ENCODE measurements around the gene KERA. TPM values are rescaled to one million over a fixed set of nuclear protein-coding genes. Genes with fewer than 3 reads are reported as not detected.

Gene KERA
- total and polyA plus RNA-seq, 9 of the 15 experiments (the other 6 are each of a cell fraction or from before 2014, with no cell fraction given): not detected

- no peaks in the 10 kb centered on the region for H4K20me1 ChIP-seq (replicated peaks; ENCODE audit: control insufficient read depth, insufficient read depth, low read length)
- H3K79me2 ChIP-seq (ENCODE audit: control insufficient read depth, insufficient read depth, low read length): no peaks in the 10 kb centered on the region
- no peak for TF ChIP-seq HDAC2 (IDR thresholded peaks at IDR 0.05)
- TF ChIP-seq PCBP2 (IDR thresholded peaks at IDR 0.05; ENCODE audit: low read depth, low read length, poor library complexity, severe bottlenecking): no peak
- TF ChIP-seq TARDBP (IDR thresholded peaks at IDR 0.05): no peak
- no peak for TF ChIP-seq STAT6 (CRISPR knock-in tag; IDR thresholded peaks at IDR 0.05)
- TF ChIP-seq SRSF7 (optimal IDR thresholded peaks at IDR 0.05; ENCODE audit: low read depth, low read length): no peak
- no peak for TF ChIP-seq SMARCC2 (IDR thresholded peaks at IDR 0.05; ENCODE audit: low read depth)
- no peak for TF ChIP-seq ZNF436 (CRISPR knock-in tag; IDR thresholded peaks at IDR 0.05)
- no peak for TF ChIP-seq NUFIP1 (IDR thresholded peaks at IDR 0.05; ENCODE audit: partially characterized antibody)
- no peak for TF ChIP-seq BACH1 (tag; IDR thresholded peaks at IDR 0.05)
- no peak for TF ChIP-seq ZNF561 (CRISPR knock-in tag; conservative IDR thresholded peaks at IDR 0.05)
- no peak for TF ChIP-seq ZNF217 (CRISPR knock-in tag; IDR thresholded peaks at IDR 0.05)
- no peak for TF ChIP-seq BMI1 (IDR thresholded peaks at IDR 0.05; ENCODE audit: low read length)
- TF ChIP-seq ZNF57 (CRISPR knock-in tag; IDR thresholded peaks at IDR 0.05): no peak
- TF ChIP-seq CXXC5 (CRISPR knock-in tag; IDR thresholded peaks at IDR 0.05): no peak
- no peak for TF ChIP-seq ZNF830 (CRISPR knock-in tag; IDR thresholded peaks at IDR 0.05)
- no peak for TF ChIP-seq NR2F6 (CRISPR knock-in tag; IDR thresholded peaks at IDR 0.05)
- TF ChIP-seq BRD9 (IDR thresholded peaks at IDR 0.05; ENCODE audit: low read depth, partially characterized antibody): no peak
- no peak for TF ChIP-seq ZBTB34 (CRISPR knock-in tag; IDR thresholded peaks at IDR 0.05)
- H3K4me3 ChIP-seq: no peak overlapping the region
- H3K9me1 ChIP-seq (ENCODE audit: control insufficient read depth, insufficient read depth, low read length): no peaks in the 10 kb centered on the region
- DNase-seq (ENCODE audit: extremely low read depth in 1 of 4, low spot score in 3 of 4) (no peak), FAIRE-seq (no peak), ATAC-seq (no peak)
- intact Hi-C loops (cut with micrococcal nuclease) (no loop called here), in situ Hi-C loops (cut with MboI) (no loop called here)
- H2AFZ ChIP-seq (ENCODE audit: low read depth, low read length): no peak overlapping the region
- no peaks in the 10 kb centered on the region for H3K4me1 ChIP-seq (replicated peaks in 1 of 2; ENCODE audit: control insufficient read depth in 2 of 2, insufficient read depth in 2 of 2, low read length in 2 of 2)
- no peak overlapping the region for H3K9ac ChIP-seq (ENCODE audit: insufficient read depth in 1 of 2, low read depth in 2 of 2, low read length in 2 of 2)
- H3K27ac ChIP-seq (ENCODE audit: extremely low read depth, low read depth, low read length): no peak overlapping the region
- no peaks in the 10 kb centered on the region for H3K27me3 ChIP-seq (ENCODE audit: control insufficient read depth in 2 of 2, insufficient read depth in 2 of 2, low read length in 2 of 2)
- POLR2A ChIA-PET: no interaction called here
- H3K9me3 ChIP-seq (replicated peaks; ENCODE audit: control insufficient read depth, insufficient read depth, low read depth, low read length): no peaks in the 10 kb centered on the region
- H3K4me2 ChIP-seq (ENCODE audit: insufficient read depth, low read length): no peak overlapping the region
- CTCF ChIA-PET (ENCODE audit: low intra/inter-chr PET ratio): interaction anchor here (0.7 kb wide), 1 partner anchor 963 kb away, joined by 3 read pairs; no protein-coding TSS in a partner anchor
- BruUV-seq (replicated peaks): no TSS peak
- no peaks in the 10 kb centered on the region for H3K36me3 ChIP-seq (ENCODE audit: control insufficient read depth, insufficient read depth, low read length)
Observed at GRCh38 chr12:91094032-91094662, 36.3 kb upstream of the KERA start.
